ENCODE results near the gene ZSCAN32.

Gene ZSCAN32

GRCh38 chr16:3400779-3401688, at the start of gene ZSCAN32, which contains the start of gene ZNF174:
ZSCAN32 (minus strand) TSS chr16:3401004; CDS start chr16:3397557, 3,447 bp downstream.
ZNF174 (plus strand) TSS chr16:3401215; CDS start chr16:3402005, 790 bp downstream.
- peak; percentile 86 for DNase-seq (ENCODE audit: low read depth)

GRCh38 chr16:3444032-3444388, 43.2 kb upstream of the ZSCAN32 start:
- DNase-seq (ENCODE audit: low read depth) = no peak

- no peak for DNase-seq (ENCODE audit: low read depth)
These were observed 42.6 kb upstream of the ZSCAN32 start, which contains the start of the genes NAA60 and ZNF597 for GRCh38 chr16:3443108-3444031. NAA60 (plus strand) TSS chr16:3443680; CDS start chr16:3476228, 32,548 bp downstream. ZNF597 (minus strand) TSS chr16:3443504; CDS start chr16:3443153, 351 bp downstream.

- no peak for DNase-seq (ENCODE audit: low read depth)
These were observed 38.8 kb upstream of the ZSCAN32 start for GRCh38 chr16:3439637-3440036.

- no peak for DNase-seq (ENCODE audit: low read depth)
These were observed 33.6 kb upstream of the ZSCAN32 start for GRCh38 chr16:3434373-3434772.

- DNase-seq (ENCODE audit: low read depth) = peak; percentile 37
These were observed 31.0 kb upstream of the ZSCAN32 start for GRCh38 chr16:3431779-3432219.

- no peak for DNase-seq (ENCODE audit: low read depth)
These were observed 13.1 kb upstream of the ZSCAN32 start for GRCh38 chr16:3413730-3414379.

- no peak for DNase-seq (ENCODE audit: low read depth)
These were observed 7.9 kb upstream of the ZSCAN32 start for GRCh38 chr16:3408561-3409197.

GRCh38 chr16:3401719-3402397, 1.1 kb upstream of the ZSCAN32 start:
- DNase-seq (ENCODE audit: low read depth) = no peak

- DNase-seq (ENCODE audit: low read depth) = no peak
These were observed 392 bp downstream of the ZSCAN32 start for GRCh38 chr16:3400446-3400778.

GRCh38 chr16:3389663-3390338, 11.0 kb downstream of the ZSCAN32 start:
- no peak for DNase-seq (ENCODE audit: low read depth)

- DNase-seq (ENCODE audit: low read depth) = no peak
These were observed 12.5 kb downstream of the ZSCAN32 start for GRCh38 chr16:3388325-3388724.

- DNase-seq (ENCODE audit: low read depth) = no peak
These were observed 17.8 kb downstream of the ZSCAN32 start for GRCh38 chr16:3383045-3383448.

- DNase-seq (ENCODE audit: low read depth) = no peak
These were observed 22.9 kb downstream of the ZSCAN32 start for GRCh38 chr16:3377917-3378316.

- no peak for DNase-seq (ENCODE audit: low read depth)
These were observed 25.1 kb downstream of the ZSCAN32 start for GRCh38 chr16:3375680-3376079.

- no peak for DNase-seq (ENCODE audit: low read depth)
These were observed 31.7 kb downstream of the ZSCAN32 start for GRCh38 chr16:3369073-3369472.

GRCh38 chr16:3364774-3365427, 35.9 kb downstream of the ZSCAN32 start:
- peak; percentile 52 for DNase-seq (ENCODE audit: low read depth)

- DNase-seq (ENCODE audit: low read depth) = no peak
These were observed 37.0 kb downstream of the ZSCAN32 start for GRCh38 chr16:3363793-3364192.

- no peak for DNase-seq (ENCODE audit: low read depth)
These were observed 37.9 kb downstream of the ZSCAN32 start for GRCh38 chr16:3362931-3363330.

- DNase-seq (ENCODE audit: low read depth) = no peak
These were observed 41.9 kb downstream of the ZSCAN32 start for GRCh38 chr16:3358871-3359270.

Measured in stimulated activated CD8-positive, alpha-beta memory T cell treated with anti-CD3 and anti-CD28 coated beads, Interleukin-15, amount 100 ng/mL, for 24 hours (primary cell).